ENCODE data around the gene RLN1.
"Not testable (repeated sequence)": the region's sequence is repeated elsewhere in the genome, so short reads cannot be mapped to it uniquely, and the experiment has no call there.

RLN1 gene

DNA sequence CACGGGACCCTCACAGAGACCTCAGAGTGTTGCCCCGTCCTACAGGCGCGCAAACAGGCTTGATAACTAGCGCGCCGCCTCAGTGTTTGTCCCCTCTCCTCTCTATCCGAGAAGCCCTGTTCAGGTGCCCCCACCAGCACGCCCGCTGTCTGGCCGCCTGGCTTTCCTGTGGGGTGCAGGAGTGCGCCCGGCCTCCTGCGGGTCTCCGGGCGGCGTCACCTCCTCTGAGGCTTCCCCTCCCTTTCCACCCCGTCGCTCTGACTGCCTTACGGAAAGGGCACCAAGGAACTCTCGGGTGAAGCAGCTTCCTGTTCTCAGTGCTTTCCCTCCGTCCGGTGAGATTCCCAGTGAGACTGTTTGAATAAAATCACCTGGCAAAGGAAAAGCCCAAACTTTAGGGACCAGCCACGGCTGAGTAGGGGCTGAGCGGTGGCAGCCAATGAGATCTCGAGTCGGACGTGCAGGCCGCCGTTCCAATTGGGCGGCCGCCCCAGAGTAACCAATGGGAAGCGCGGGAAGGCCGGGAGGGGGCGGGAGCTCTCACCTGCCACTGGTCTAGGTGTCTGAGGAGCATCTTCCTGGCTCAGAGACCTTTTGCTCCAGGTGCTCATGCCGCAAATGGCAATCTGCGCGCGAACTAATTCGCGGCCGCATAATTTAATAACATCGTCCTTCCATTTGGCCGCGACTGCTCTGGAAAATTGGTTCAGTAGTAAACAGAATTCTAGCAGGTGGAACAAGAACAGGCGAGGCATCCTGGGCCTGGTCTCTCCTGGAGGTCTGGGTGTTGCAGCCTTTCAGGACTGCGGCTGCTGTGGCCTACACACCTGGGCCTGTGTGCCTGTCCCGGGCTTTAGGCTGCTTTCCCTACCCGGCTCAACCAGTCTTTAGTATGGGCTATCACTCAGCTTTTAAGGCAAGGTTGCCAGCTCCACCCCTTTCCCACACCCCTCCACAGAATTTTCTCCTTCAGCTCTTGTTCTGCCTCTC, at the start of gene RLN1:
TSS of gene RLN1 (minus strand) at position 885 of the 990 bp plus-strand sequence. CDS start at position 755, 130 bp downstream.
- DNase-seq: peak; percentile 33
- CTCF ChIA-PET: not testable (repeated sequence)

GRCh38 chr9:5389109-5389732, 49.5 kb upstream of the RLN1 start:
- Mint-ChIP-seq H3K4me1 (peaks cover 12% of the 10 kb centered on the region), H3K27ac (no peak overlapping the region), H3K27me3 (no peaks in the 10 kb centered on the region), H3K36me3 (no peaks in the 10 kb centered on the region), H3K9me3 (no peaks in the 10 kb centered on the region), H3K4me3 (no peak overlapping the region)
- CTCF ChIA-PET: no interaction called here
- no peak for DNase-seq

More for the DNA sequence above, at the start of gene RLN1:
- H3K9me3 Mint-ChIP-seq, H3K36me3 Mint-ChIP-seq, H3K27me3 Mint-ChIP-seq: not testable (repeated sequence)
- peaks cover 31% of the 10 kb centered on the region for H3K4me1 Mint-ChIP-seq
- peak within 1 kb of the TSS; percentile 57 for H3K4me3 Mint-ChIP-seq
- peak within 1 kb of the TSS; percentile 43 for H3K27ac Mint-ChIP-seq

- CTCF ChIA-PET: no interaction called here
- peaks cover 12% of the 10 kb centered on the region for H3K4me1 Mint-ChIP-seq
- H3K9me3 Mint-ChIP-seq: no peaks in the 10 kb centered on the region
- no peak for DNase-seq
- H3K27ac Mint-ChIP-seq: no peak overlapping the region
- H3K4me3 Mint-ChIP-seq: no peak overlapping the region
- no peaks in the 10 kb centered on the region for H3K36me3 Mint-ChIP-seq
- no peaks in the 10 kb centered on the region for H3K27me3 Mint-ChIP-seq
These were observed 48.5 kb upstream of the RLN1 start for GRCh38 chr9:5388026-5388819.

DNA sequence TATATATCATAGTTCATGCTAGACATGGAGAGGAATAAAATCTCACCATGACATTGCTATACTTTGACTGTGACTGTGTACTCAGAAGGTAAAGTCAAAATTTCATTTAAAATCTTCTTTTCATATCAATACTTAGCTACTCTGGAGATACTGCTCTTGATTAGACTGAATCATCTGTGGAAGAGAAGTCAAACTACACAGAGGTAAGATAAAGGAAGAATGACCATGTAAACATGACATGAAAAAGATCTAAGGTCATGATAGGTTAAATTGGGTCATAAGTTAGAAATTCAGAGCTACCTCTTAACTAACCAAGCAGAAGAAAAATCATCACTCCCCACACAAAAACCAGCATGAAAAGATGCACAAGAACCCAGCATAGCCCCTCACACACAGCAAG, 44.8 kb upstream of the RLN1 start:
- CTCF ChIA-PET: no interaction called here

GRCh38 chr9:5382479-5382878, 42.8 kb upstream of the RLN1 start:
- peaks cover 15% of the 10 kb centered on the region for H3K36me3 Mint-ChIP-seq
- no peak overlapping the region for H3K4me3 Mint-ChIP-seq
- no peak for DNase-seq
- H3K9me3 Mint-ChIP-seq: peaks cover 4% of the 10 kb centered on the region
- H3K27me3 Mint-ChIP-seq: no peaks in the 10 kb centered on the region
- H3K27ac Mint-ChIP-seq: no peak overlapping the region
- no peaks in the 10 kb centered on the region for H3K4me1 Mint-ChIP-seq
- CTCF ChIA-PET: no interaction called here

More for the DNA sequence above, 44.8 kb upstream of the RLN1 start:
- Mint-ChIP-seq H3K9me3 (peaks cover 4% of the 10 kb centered on the region), H3K27ac (no peak overlapping the region), H3K27me3 (no peaks in the 10 kb centered on the region), H3K4me3 (no peak overlapping the region), H3K36me3 (peaks cover 13% of the 10 kb centered on the region), H3K4me1 (peaks cover 8% of the 10 kb centered on the region)
- no peak for DNase-seq

- H3K4me3 Mint-ChIP-seq: no peak overlapping the region
- peaks cover 15% of the 10 kb centered on the region for H3K36me3 Mint-ChIP-seq
- CTCF ChIA-PET: no interaction called here
- peaks cover 4% of the 10 kb centered on the region for H3K9me3 Mint-ChIP-seq
- no peak for DNase-seq
- H3K27ac Mint-ChIP-seq: no peak overlapping the region
- H3K4me1 Mint-ChIP-seq: peaks cover 25% of the 10 kb centered on the region
- no peaks in the 10 kb centered on the region for H3K27me3 Mint-ChIP-seq
These were observed 36.3 kb upstream of the RLN1 start for GRCh38 chr9:5375790-5376477.

- Mint-ChIP-seq H3K4me3 (no peak overlapping the region), H3K4me1 (peaks cover 25% of the 10 kb centered on the region), H3K27me3 (no peaks in the 10 kb centered on the region), H3K27ac (no peak overlapping the region), H3K36me3 (peaks cover 10% of the 10 kb centered on the region), H3K9me3 (no peaks in the 10 kb centered on the region)
- CTCF ChIA-PET: no interaction called here
- DNase-seq: no peak
These were observed 35.4 kb upstream of the RLN1 start for GRCh38 chr9:5375091-5375490.

GRCh38 chr9:5364294-5365024, 24.8 kb upstream of the RLN1 start:
- Mint-ChIP-seq H3K4me3 (no peak overlapping the region), H3K27ac (no peak overlapping the region), H3K4me1 (peaks cover 2% of the 10 kb centered on the region), H3K9me3 (peaks cover 11% of the 10 kb centered on the region), H3K36me3 (peaks cover 27% of the 10 kb centered on the region), H3K27me3 (no peaks in the 10 kb centered on the region)
- no peak for DNase-seq
- CTCF ChIA-PET: no interaction called here

DNA sequence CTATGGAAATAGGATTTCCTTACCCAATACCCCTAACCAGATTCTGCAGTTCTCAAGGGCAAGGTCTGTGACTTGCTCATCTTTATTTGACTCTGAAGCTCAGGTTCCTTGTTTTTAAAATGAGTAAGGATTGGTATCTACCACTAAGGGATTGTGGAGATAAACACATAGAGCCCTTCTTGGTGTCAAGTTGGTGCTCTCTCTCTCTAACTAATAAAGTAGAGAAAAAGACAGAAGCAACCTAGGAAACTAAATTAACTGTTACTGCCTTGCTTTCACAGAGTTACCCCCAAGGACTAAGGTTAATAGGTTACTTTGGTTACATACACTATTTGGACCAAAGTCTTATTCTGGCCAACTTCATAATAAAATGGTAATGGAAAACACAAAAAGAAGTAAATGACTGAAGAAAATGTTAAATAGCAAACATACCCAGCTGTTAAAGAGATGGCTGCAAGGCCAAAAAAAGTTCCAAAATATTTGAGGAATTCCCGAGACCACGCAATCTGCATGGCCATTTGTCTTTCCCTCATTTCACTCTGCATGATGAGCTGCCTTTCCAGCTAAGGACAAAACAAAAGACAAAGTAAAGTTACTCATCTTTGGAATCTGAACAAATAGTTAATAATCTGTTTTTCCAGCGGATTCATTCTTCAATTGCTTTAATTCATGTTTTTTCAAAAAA, 21.8 kb upstream of the RLN1 start:
- CTCF ChIA-PET: no interaction called here
- H3K36me3 Mint-ChIP-seq: peaks cover 36% of the 10 kb centered on the region
- H3K27ac Mint-ChIP-seq: no peak overlapping the region
- peaks cover 5% of the 10 kb centered on the region for H3K9me3 Mint-ChIP-seq
- H3K4me1 Mint-ChIP-seq: no peaks in the 10 kb centered on the region
- no peak for DNase-seq
- no peak overlapping the region for H3K4me3 Mint-ChIP-seq
- H3K27me3 Mint-ChIP-seq: no peaks in the 10 kb centered on the region

- no peaks in the 10 kb centered on the region for H3K4me1 Mint-ChIP-seq
- CTCF ChIA-PET: no interaction called here
- H3K27ac Mint-ChIP-seq: no peak overlapping the region
- H3K36me3 Mint-ChIP-seq: peaks cover 36% of the 10 kb centered on the region
- H3K4me3 Mint-ChIP-seq: no peak overlapping the region
- H3K9me3 Mint-ChIP-seq: peaks cover 5% of the 10 kb centered on the region
- DNase-seq: no peak
- no peaks in the 10 kb centered on the region for H3K27me3 Mint-ChIP-seq
These were observed 20.7 kb upstream of the RLN1 start for GRCh38 chr9:5360341-5360740.

DNA sequence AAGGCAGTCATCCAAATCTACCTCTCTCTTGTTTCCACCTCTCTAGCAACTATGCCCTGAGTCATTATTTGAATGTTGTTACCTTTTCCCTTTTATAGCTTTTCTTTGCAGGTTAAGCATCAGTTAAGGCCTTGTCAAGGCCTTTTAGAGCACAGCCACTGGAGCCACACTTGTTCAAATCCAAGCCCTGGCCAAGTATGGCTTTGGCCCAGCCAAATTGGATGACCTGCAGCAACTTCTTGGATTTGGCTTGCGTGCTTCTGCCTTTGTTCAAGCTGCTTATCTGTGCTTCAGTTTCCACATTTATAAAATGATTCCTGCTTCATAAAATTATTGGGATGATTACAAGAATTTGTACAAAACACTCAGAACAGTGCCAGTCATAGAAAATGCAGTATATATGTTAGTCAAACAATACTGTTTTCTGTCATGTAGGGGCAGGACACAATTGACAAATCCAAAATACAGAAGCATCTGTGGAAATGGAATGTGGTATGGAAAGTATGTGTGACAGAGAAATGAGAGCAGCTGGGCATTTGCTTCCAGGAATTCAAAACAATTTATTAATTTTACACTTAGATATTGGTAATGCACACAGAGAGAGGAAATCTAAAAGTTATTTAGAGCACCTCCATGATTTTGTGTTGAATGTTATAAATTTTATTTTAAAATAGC, 17.9 kb upstream of the RLN1 start:
- Mint-ChIP-seq H3K27me3 (no peaks in the 10 kb centered on the region), H3K4me3 (no peak overlapping the region), H3K4me1 (peaks cover 18% of the 10 kb centered on the region), H3K36me3 (peaks cover 38% of the 10 kb centered on the region), H3K9me3 (peaks cover 12% of the 10 kb centered on the region), H3K27ac (no peak overlapping the region)
- no peak for DNase-seq
- CTCF ChIA-PET: interaction anchor here (0.9 kb wide), 1 partner anchor 171 kb away, joined by 3 read pairs; no protein-coding TSS in a partner anchor

- Mint-ChIP-seq H3K9me3 (peaks cover 20% of the 10 kb centered on the region), H3K27ac (no peak overlapping the region), H3K4me1 (peaks cover 35% of the 10 kb centered on the region), H3K27me3 (no peaks in the 10 kb centered on the region), H3K4me3 (no peak overlapping the region), H3K36me3 (peaks cover 47% of the 10 kb centered on the region)
- no peak for DNase-seq
- CTCF ChIA-PET: no interaction called here
These were observed 16.1 kb upstream of the RLN1 start for GRCh38 chr9:5355817-5356216.

All from activated naive CD4-positive, alpha-beta T cell treated with anti-CD3 and anti-CD28 coated beads, Interleukin-2, amount 10 ng/mL, durations not matched to agents 7 days and 5 days (primary cell).